Measurements from ENCODE around the gene SCO2. TPM values are rescaled to one million over a fixed set of nuclear protein-coding genes. Genes with fewer than 3 reads are reported as not detected.

The SCO2 gene
- total and polyA plus RNA-seq, 2 of the 13 experiments (the other 11 are each of a cell fraction or from before 2014, with no cell fraction given): 0.32 to 3.7 TPM

DNA sequence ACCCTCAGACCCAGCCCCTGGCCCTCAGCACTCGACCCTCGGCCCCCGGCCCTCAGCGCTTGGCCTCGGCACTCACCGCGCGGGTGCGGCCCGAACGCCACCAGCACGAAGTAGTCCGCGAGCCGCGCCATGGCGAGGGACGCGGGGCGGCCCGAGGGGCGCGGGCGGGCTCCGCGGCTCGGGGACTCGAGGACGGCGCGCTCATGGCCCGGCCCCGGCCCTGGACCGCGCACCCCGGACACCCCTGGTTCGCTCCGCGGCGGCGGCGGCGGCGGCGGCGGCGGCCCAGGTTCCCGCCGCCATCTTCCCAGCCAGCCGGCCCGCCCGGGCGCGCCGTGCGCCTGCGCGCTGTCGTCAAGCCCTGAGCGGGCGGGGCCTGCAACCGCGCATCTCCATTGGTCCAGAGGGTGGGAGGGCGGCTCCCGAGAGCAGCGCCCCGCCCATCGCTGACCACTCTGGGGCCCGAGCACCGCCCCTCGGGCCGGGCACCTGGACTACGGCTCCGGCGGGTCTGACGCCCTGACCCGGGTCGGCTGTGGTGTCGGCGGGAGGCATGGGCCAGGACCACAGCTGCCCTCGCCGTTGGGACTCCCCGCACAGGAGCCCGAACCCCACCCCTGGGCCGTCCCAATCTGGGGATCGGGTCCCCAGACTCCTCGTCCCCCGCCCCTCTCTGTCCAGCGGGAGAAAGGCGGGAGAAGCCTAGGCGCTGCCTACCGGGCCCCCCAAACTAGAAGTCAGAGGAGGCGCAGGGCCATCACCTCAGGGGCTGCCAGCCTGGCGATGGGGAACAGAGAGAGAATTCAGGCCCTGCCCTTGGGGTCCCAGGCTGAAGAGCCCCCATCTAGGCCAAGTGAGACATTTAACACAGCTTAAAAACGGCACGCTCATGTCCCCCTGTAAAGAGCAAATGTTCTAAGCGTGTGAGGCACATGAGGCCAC, 50.4 kb downstream of the SCO2 start, which contains the start of gene SBF1 (continued):
- TF ChIP-seq, protein P1, sequence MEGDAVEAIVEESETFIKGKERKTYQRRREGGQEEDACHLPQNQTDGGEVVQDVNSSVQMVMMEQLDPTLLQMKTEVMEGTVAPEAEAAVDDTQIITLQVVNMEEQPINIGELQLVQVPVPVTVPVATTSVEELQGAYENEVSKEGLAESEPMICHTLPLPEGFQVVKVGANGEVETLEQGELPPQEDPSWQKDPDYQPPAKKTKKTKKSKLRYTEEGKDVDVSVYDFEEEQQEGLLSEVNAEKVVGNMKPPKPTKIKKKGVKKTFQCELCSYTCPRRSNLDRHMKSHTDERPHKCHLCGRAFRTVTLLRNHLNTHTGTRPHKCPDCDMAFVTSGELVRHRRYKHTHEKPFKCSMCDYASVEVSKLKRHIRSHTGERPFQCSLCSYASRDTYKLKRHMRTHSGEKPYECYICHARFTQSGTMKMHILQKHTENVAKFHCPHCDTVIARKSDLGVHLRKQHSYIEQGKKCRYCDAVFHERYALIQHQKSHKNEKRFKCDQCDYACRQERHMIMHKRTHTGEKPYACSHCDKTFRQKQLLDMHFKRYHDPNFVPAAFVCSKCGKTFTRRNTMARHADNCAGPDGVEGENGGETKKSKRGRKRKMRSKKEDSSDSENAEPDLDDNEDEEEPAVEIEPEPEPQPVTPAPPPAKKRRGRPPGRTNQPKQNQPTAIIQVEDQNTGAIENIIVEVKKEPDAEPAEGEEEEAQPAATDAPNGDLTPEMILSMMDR (CRISPR knock-in tag; IDR thresholded peaks at IDR 0.05): no peak
- no peak for TF ChIP-seq JUND (CRISPR knock-in tag; IDR thresholded peaks at IDR 0.05)
- no peak for TF ChIP-seq ZNF879 (CRISPR knock-in tag; IDR thresholded peaks at IDR 0.05)
- TF ChIP-seq, protein P2, sequence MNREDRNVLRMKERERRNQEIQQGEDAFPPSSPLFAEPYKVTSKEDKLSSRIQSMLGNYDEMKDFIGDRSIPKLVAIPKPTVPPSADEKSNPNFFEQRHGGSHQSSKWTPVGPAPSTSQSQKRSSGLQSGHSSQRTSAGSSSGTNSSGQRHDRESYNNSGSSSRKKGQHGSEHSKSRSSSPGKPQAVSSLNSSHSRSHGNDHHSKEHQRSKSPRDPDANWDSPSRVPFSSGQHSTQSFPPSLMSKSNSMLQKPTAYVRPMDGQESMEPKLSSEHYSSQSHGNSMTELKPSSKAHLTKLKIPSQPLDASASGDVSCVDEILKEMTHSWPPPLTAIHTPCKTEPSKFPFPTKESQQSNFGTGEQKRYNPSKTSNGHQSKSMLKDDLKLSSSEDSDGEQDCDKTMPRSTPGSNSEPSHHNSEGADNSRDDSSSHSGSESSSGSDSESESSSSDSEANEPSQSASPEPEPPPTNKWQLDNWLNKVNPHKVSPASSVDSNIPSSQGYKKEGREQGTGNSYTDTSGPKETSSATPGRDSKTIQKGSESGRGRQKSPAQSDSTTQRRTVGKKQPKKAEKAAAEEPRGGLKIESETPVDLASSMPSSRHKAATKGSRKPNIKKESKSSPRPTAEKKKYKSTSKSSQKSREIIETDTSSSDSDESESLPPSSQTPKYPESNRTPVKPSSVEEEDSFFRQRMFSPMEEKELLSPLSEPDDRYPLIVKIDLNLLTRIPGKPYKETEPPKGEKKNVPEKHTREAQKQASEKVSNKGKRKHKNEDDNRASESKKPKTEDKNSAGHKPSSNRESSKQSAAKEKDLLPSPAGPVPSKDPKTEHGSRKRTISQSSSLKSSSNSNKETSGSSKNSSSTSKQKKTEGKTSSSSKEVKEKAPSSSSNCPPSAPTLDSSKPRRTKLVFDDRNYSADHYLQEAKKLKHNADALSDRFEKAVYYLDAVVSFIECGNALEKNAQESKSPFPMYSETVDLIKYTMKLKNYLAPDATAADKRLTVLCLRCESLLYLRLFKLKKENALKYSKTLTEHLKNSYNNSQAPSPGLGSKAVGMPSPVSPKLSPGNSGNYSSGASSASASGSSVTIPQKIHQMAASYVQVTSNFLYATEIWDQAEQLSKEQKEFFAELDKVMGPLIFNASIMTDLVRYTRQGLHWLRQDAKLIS (CRISPR knock-in tag; IDR thresholded peaks at IDR 0.05): no peak
- TF ChIP-seq, protein P3, sequence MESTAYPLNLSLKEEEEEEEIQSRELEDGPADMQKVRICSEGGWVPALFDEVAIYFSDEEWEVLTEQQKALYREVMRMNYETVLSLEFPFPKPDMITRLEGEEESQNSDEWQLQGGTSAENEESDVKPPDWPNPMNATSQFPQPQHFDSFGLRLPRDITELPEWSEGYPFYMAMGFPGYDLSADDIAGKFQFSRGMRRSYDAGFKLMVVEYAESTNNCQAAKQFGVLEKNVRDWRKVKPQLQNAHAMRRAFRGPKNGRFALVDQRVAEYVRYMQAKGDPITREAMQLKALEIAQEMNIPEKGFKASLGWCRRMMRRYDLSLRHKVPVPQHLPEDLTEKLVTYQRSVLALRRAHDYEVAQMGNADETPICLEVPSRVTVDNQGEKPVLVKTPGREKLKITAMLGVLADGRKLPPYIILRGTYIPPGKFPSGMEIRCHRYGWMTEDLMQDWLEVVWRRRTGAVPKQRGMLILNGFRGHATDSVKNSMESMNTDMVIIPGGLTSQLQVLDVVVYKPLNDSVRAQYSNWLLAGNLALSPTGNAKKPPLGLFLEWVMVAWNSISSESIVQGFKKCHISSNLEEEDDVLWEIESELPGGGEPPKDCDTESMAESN (CRISPR knock-in tag; conservative IDR thresholded peaks at IDR 0.05): no peak
- TF ChIP-seq, protein P4, sequence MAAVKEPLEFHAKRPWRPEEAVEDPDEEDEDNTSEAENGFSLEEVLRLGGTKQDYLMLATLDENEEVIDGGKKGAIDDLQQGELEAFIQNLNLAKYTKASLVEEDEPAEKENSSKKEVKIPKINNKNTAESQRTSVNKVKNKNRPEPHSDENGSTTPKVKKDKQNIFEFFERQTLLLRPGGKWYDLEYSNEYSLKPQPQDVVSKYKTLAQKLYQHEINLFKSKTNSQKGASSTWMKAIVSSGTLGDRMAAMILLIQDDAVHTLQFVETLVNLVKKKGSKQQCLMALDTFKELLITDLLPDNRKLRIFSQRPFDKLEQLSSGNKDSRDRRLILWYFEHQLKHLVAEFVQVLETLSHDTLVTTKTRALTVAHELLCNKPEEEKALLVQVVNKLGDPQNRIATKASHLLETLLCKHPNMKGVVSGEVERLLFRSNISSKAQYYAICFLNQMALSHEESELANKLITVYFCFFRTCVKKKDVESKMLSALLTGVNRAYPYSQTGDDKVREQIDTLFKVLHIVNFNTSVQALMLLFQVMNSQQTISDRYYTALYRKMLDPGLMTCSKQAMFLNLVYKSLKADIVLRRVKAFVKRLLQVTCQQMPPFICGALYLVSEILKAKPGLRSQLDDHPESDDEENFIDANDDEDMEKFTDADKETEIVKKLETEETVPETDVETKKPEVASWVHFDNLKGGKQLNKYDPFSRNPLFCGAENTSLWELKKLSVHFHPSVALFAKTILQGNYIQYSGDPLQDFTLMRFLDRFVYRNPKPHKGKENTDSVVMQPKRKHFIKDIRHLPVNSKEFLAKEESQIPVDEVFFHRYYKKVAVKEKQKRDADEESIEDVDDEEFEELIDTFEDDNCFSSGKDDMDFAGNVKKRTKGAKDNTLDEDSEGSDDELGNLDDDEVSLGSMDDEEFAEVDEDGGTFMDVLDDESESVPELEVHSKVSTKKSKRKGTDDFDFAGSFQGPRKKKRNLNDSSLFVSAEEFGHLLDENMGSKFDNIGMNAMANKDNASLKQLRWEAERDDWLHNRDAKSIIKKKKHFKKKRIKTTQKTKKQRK (IDR thresholded peaks at IDR 0.05; ENCODE audit: low read length): no peak
- TF ChIP-seq CCAR2 (optimal IDR thresholded peaks at IDR 0.05; ENCODE audit: low read depth, low read length): no peak
- TF ChIP-seq ZKSCAN8 (CRISPR knock-in tag; IDR thresholded peaks at IDR 0.05; ENCODE audit: borderline replicate concordance): no peak
- TF ChIP-seq, protein P5, sequence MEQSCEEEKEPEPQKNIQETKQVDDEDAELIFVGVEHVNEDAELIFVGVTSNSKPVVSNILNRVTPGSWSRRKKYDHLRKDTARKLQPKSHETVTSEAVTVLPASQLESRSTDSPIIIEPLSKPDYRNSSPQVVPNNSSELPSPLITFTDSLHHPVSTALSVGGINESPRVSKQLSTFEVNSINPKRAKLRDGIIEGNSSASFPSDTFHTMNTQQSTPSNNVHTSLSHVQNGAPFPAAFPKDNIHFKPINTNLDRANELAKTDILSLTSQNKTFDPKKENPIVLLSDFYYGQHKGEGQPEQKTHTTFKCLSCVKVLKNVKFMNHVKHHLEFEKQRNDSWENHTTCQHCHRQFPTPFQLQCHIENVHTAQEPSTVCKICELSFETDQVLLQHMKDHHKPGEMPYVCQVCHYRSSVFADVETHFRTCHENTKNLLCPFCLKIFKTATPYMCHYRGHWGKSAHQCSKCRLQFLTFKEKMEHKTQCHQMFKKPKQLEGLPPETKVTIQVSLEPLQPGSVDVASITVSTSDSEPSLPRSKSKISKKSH (CRISPR knock-in tag; IDR thresholded peaks at IDR 0.05; ENCODE audit: borderline replicate concordance): no peak
- no peak for TF ChIP-seq MIXL1 (CRISPR knock-in tag; IDR thresholded peaks at IDR 0.05)
- no peak for TF ChIP-seq NR3C1 (CRISPR knock-in tag; IDR thresholded peaks at IDR 0.05)
- TF ChIP-seq, protein P6, sequence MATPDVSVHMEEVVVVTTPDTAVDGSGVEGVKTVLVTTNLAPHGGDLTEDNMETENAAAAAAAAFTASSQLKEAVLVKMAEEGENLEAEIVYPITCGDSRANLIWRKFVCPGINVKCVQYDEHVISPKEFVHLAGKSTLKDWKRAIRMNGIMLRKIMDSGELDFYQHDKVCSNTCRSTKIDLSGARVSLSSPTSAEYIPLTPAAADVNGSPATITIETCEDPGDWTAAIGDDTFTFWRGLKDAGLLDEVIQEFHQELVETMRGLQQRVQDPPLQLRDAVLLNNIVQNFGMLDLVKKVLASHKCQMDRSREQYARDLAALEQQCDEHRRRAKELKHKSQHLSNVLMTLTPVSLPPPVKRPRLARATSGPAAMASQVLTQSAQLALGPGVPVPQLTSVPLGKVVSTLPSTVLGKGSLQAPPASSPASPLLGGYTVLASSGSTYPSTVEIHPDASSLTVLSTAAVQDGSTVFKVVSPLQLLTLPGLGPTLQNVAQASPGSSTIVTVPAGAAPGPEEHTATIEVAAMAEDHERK (CRISPR knock-in tag; IDR thresholded peaks at IDR 0.05; ENCODE audit: low read depth): no peak
- no peak for TF ChIP-seq TCF7 (IDR thresholded peaks at IDR 0.05; ENCODE audit: low read depth)

All from HepG2 (cell line).